Measurements from ENCODE around the gene ACAP3.

Gene ACAP3

DNA sequence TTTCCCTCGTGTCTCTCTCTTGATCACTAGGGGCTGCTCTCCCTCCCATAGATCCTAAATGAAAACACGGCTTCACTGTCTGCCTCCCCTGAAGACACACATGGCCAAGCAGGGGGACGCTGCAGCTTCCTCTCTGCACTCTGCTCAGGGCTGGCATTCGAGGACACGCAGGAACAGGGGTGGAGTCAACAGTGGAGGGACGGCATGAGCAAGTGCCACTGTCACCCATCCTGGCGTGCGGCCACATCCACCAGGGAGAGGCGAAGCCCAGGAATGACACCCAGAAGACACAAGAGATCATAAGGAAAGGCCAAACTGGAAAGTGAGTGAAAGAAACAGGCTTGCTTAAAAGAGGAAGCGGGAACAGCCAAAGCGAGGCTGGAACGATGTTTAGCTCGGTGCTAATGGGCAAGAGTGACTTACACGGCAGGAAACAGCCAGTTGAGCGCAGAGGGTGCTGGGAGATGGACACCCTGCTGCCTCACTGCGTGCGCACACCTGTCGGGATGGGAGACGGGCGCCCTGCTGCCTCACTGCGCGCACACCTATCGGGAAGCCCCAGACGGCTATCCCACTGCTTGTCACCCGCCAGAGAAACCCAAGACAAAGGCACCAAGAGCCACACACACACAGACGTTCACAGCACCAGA, 47.7 kb downstream of the ACAP3 start:
- H3K9me3 ChIP-seq (replicated peaks; ENCODE audit: insufficient read depth, low read length) = no peaks in the 10 kb centered on the region
- no peaks in the 10 kb centered on the region for H3K4me1 ChIP-seq (ENCODE audit: low read length)
- H3K9me2 ChIP-seq (replicated peaks; ENCODE audit: insufficient read depth, low read length) = no peaks in the 10 kb centered on the region
- H3F3A ChIP-seq (ENCODE audit: insufficient read depth, low read length) = no peaks in the 10 kb centered on the region
- H2AFZ ChIP-seq (ENCODE audit: low read length) = no peak overlapping the region
- no peak for TF ChIP-seq EZH2phosphoT487 (IDR thresholded peaks at IDR 0.05; ENCODE audit: low read length)
- no peak for TF ChIP-seq EZH2 (optimal IDR thresholded peaks at IDR 0.05; ENCODE audit: low read depth, low read length)
- TF ChIP-seq, protein P1, sequence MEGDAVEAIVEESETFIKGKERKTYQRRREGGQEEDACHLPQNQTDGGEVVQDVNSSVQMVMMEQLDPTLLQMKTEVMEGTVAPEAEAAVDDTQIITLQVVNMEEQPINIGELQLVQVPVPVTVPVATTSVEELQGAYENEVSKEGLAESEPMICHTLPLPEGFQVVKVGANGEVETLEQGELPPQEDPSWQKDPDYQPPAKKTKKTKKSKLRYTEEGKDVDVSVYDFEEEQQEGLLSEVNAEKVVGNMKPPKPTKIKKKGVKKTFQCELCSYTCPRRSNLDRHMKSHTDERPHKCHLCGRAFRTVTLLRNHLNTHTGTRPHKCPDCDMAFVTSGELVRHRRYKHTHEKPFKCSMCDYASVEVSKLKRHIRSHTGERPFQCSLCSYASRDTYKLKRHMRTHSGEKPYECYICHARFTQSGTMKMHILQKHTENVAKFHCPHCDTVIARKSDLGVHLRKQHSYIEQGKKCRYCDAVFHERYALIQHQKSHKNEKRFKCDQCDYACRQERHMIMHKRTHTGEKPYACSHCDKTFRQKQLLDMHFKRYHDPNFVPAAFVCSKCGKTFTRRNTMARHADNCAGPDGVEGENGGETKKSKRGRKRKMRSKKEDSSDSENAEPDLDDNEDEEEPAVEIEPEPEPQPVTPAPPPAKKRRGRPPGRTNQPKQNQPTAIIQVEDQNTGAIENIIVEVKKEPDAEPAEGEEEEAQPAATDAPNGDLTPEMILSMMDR (IDR thresholded peaks at IDR 0.05; ENCODE audit: low read length) = no peak
- no peak overlapping the region for H3K27ac ChIP-seq (ENCODE audit: low read length)
- no peak overlapping the region for H3K4me2 ChIP-seq (ENCODE audit: low read depth, low read length)
- peaks cover 13% of the 10 kb centered on the region; the same call in 1 of the 2 replicates for H3K36me3 ChIP-seq (replicated peaks; ENCODE audit: insufficient read depth, low read length)
- peaks cover 15% of the 10 kb centered on the region for H3K79me2 ChIP-seq (ENCODE audit: low read length)
- no peaks in the 10 kb centered on the region for H4K20me1 ChIP-seq (ENCODE audit: insufficient read depth, low read length)
- no peak overlapping the region for H3K9ac ChIP-seq (ENCODE audit: low read length)
- DNase-seq = no peak
- H3K4me3 ChIP-seq (ENCODE audit: low read length) = no peak overlapping the region
- no peaks in the 10 kb centered on the region for H3K27me3 ChIP-seq (replicated peaks; ENCODE audit: insufficient read depth, low read length)

DNA sequence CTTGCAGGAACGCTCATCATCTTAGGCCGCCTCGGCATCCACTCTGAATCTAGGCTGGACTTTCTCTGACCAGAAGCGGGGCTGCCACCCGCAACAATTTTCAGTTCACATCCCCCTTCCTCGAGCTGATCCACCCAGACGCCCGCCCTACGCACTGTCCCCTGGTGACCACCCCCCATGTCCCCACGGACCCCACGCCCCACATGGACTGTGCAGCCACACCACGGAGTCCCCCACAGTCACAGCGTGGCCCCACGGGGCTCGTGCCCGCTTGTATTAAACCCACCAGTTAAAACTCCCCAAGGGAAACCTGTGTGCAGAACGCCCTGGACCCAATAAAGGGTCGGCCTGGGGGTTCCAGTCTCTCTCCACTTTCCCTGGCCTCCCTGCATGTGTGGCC, 48.2 kb downstream of the ACAP3 start:
- no peaks in the 10 kb centered on the region for H3K4me1 ChIP-seq (ENCODE audit: low read length)

DNA sequence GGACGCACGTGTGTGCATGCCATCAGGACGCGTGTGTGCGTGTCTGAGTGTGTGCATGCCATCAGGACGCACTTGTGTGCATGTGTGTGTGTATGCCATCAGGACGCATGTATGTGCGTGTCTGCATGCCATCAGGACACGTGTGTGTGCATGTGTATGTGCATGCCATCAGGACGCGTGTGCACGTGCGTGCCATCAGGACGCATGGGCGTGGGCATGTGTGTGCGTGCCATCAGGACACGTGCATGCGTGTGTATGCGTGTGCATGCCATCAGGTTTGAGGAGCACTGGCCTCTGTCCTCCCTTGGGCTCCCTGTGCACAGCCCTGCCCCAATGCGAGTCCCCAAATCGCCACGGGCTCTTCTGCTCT, 48.6 kb downstream of the ACAP3 start:
- no peak overlapping the region for H2AFZ ChIP-seq (ENCODE audit: low read length)
- H3K4me1 ChIP-seq (ENCODE audit: low read length) = no peaks in the 10 kb centered on the region
- H3K4me2 ChIP-seq (ENCODE audit: low read depth, low read length) = no peak overlapping the region
- H3F3A ChIP-seq (ENCODE audit: insufficient read depth, low read length) = no peaks in the 10 kb centered on the region
- H3K27me3 ChIP-seq (replicated peaks; ENCODE audit: insufficient read depth, low read length) = no peaks in the 10 kb centered on the region
- no peak overlapping the region for H3K27ac ChIP-seq (ENCODE audit: low read length)
- no peak overlapping the region for H3K9ac ChIP-seq (ENCODE audit: low read length)
- no peak overlapping the region for H3K4me3 ChIP-seq (ENCODE audit: low read length)
- no peak for DNase-seq
- no peaks in the 10 kb centered on the region for H4K20me1 ChIP-seq (ENCODE audit: insufficient read depth, low read length)
- H3K36me3 ChIP-seq (replicated peaks; ENCODE audit: insufficient read depth, low read length) = peaks cover 14% of the 10 kb centered on the region; the same call in 1 of the 2 replicates
- H3K9me2 ChIP-seq (replicated peaks; ENCODE audit: insufficient read depth, low read length) = no peaks in the 10 kb centered on the region
- H3K9me3 ChIP-seq (replicated peaks; ENCODE audit: insufficient read depth, low read length) = no peaks in the 10 kb centered on the region
- H3K79me2 ChIP-seq (ENCODE audit: low read length) = peaks cover 12% of the 10 kb centered on the region
- no peak for TF ChIP-seq EZH2phosphoT487 (IDR thresholded peaks at IDR 0.05; ENCODE audit: low read length)
- TF ChIP-seq, protein P1 (IDR thresholded peaks at IDR 0.05; ENCODE audit: low read length) = no peak

More for the DNA sequence above, 48.2 kb downstream of the ACAP3 start:
- Histone ChIP-seq H3K4me3 (ENCODE audit: low read length) (no peak overlapping the region), H3K79me2 (ENCODE audit: low read length) (peaks cover 12% of the 10 kb centered on the region), H3K27me3 (replicated peaks; ENCODE audit: insufficient read depth, low read length) (no peaks in the 10 kb centered on the region), H3K4me2 (ENCODE audit: low read depth, low read length) (no peak overlapping the region), H3K9ac (ENCODE audit: low read length) (no peak overlapping the region), H3K36me3 (replicated peaks; ENCODE audit: insufficient read depth, low read length) (peaks cover 14% of the 10 kb centered on the region; the same call in 1 of the 2 replicates), H4K20me1 (ENCODE audit: insufficient read depth, low read length) (no peaks in the 10 kb centered on the region), H2AFZ (ENCODE audit: low read length) (no peak overlapping the region), H3K27ac (ENCODE audit: low read length) (no peak overlapping the region), H3K9me2 (replicated peaks; ENCODE audit: insufficient read depth, low read length) (no peaks in the 10 kb centered on the region), H3K9me3 (replicated peaks; ENCODE audit: insufficient read depth, low read length) (no peaks in the 10 kb centered on the region), H3F3A (ENCODE audit: insufficient read depth, low read length) (no peaks in the 10 kb centered on the region)
- no peak for DNase-seq
- TF ChIP-seq, protein P1 (IDR thresholded peaks at IDR 0.05; ENCODE audit: low read length) = no peak
- no peak for TF ChIP-seq EZH2phosphoT487 (IDR thresholded peaks at IDR 0.05; ENCODE audit: low read length)
- TF ChIP-seq EZH2 (optimal IDR thresholded peaks at IDR 0.05; ENCODE audit: low read depth, low read length) = no peak

Data from MM.1S (cell line).